Kidney (tissue), 14 donors: ENCODE data around the gene KCNT1. TPM values are rescaled to one million over a fixed set of nuclear protein-coding genes. Genes with fewer than 3 reads are reported as not detected.

Experiments used
- DNase-seq, 5 donors: peaks; one replicate each; pipeline ENCODE4 v3.0.0-alpha.2; 2013 to 2020
- FAIRE-seq: peaks from 2 replicates; lab custom pipeline; 2012; peaks lifted over from hg19 to GRCh38; lab: Jason Lieb, UNC
- H3K27ac ChIP-seq, 2 donors: one replicate each; pipeline ENCODE4 v1.7.0; 2013; ENCODE audit warnings: low read depth in 2 of 2, low read length in 2 of 2, inconsistent platforms in 1 of 2
- H3K27me3 ChIP-seq: one replicate; pipeline ENCODE4 v1.7.1; 2013; ENCODE audit warnings: low read length, inconsistent platforms; ENCODE audit not compliant: control insufficient read depth, insufficient read depth
- H3K36me3 ChIP-seq, 3 donors: one replicate each; pipeline versions ENCODE4 v1.7.0 to v1.7.1; 2013; ENCODE audit warnings: low read length in 3 of 3, control low read depth in 1 of 3, inconsistent platforms in 1 of 3; ENCODE audit not compliant: insufficient read depth in 3 of 3, control insufficient read depth in 2 of 3
- H3K4me1 ChIP-seq, 3 donors: one replicate each; pipeline versions ENCODE4 v1.7.0 to v1.7.1; 2013; ENCODE audit warnings: low read length in 3 of 3, inconsistent platforms in 1 of 3, low read depth in 1 of 3; ENCODE audit not compliant: control insufficient read depth in 2 of 3, insufficient read depth in 2 of 3
- H3K4me3 ChIP-seq, 3 donors: one replicate each; pipeline versions ENCODE4 v1.7.0 to v1.8.1; 2013; ENCODE audit warnings: low read length in 3 of 3, control low read depth in 1 of 3, inconsistent platforms in 1 of 3
- H3K9ac ChIP-seq, 3 donors: one replicate each; pipeline versions ENCODE4 v1.7.0 to v1.7.1; 2013; ENCODE audit warnings: low read length in 3 of 3, control low read depth in 1 of 3, inconsistent platforms in 1 of 3
- H3K9me3 ChIP-seq, 3 donors: one replicate each; pipeline versions ENCODE4 v1.7.0 to v1.7.1; 2013; ENCODE audit warnings: low read length in 3 of 3, control low read depth in 1 of 3, inconsistent platforms in 1 of 3; ENCODE audit not compliant: control insufficient read depth in 2 of 3, insufficient read depth in 1 of 3
- intact Hi-C: fragments of 100-400 bp; cut with DNase I; formaldehyde crosslinking; loops from one replicate; pipeline ENCODE4 v1.11.1; 2022
- polyA plus RNA-seq: library from polyadenylated mRNA; stranded (reverse); fragments of 350-450 nt; fragmentation: Illumina TruSeq; extraction: RNeasy Lipid Tissue Mini Kit (QIAGEN cat#74804); gene quantifications from one replicate; pipeline ENCODE4 v1.2.3, GENCODE V29; 2014; ENCODE audit warnings: low read depth, low replicate concordance; ENCODE audit not compliant: insufficient read depth
- total RNA-seq: library from RNA; stranded (reverse); fragmentation: NEBNext Ultra II Directional; extraction: Animal tissue kit (Norgen Biotek cat#: 25700); gene quantifications from one replicate; pipeline ENCODE4 v1.2.1, GENCODE V29; 2021
- TF ChIP-seq, protein P1 (sequence below): IDR thresholded peaks from 3 replicates; pipeline ENCODE4 v1.5.1; 2012; ENCODE audit warnings: mild to moderate bottlenecking, moderate library complexity, borderline replicate concordance; ENCODE audit not compliant: insufficient read depth; ENCODE audit errors: extremely low read depth
- donor health status: control.
- donor health status: control.
- donor health status: control.
- donor health status: control.
- donor health status: control.
- donor health status: DM: yes; HTN: yes; CAD: no.
- donor health status: Normal renal cell carcinoma (clear cell type).

The KCNT1 gene
- total and polyA plus RNA-seq, 2 donors from 2014 or later = 0.15 TPM; not detected in 1

DNA sequence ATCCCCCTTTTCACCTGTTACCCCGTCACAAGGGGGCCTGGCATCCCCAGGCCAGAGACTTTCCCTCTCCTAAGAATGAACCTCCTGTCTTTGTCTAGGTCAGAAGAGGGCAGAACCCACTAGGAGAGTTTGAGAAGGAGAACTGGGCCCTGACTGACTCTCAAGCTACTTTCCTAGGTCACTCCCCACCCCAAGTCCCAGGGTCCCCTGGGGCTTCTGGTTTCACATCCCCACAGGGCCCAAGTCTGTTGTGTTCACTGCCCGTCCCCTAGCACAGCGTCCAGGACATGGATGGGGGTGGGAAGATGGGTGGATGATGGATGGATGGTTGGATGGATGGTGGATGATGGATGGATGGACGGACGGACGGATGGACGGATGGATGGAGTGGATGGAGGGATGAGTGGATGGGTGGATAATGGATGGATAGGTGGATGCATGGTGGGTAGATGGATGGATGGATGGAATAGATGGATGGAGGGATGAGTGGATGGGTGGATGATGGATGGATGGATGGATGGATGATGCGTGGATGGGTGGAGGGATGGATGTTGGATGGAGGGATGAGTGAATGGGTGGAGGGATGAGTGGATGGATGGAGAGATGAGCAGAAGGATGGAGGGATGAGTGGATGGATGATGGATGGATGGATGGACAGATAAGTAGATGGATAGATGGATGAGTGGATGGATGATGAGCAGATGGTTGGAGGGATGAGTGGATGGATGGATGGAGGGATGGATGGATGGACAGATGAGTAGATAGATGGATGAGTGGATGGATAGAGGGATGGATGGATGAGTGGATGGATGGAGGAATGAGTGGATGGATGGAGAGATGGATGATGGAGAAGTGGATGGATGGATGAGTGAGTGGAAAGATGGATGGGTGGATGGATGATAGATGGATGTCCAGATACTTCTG is 50.6 kb downstream of the KCNT1 start:
- Histone ChIP-seq H3K9ac (no peak overlapping the region), H3K27ac (no peak overlapping the region), H3K4me3 (no peak overlapping the region), H3K9me3 (peaks cover 0 to 8% (median 0%) of the 10 kb centered on the region in 3 donors), H3K36me3 (no peaks in the 10 kb centered on the region), H3K27me3 (no peaks in the 10 kb centered on the region), H3K4me1 (no peaks in the 10 kb centered on the region)
- TF ChIP-seq, protein P1, sequence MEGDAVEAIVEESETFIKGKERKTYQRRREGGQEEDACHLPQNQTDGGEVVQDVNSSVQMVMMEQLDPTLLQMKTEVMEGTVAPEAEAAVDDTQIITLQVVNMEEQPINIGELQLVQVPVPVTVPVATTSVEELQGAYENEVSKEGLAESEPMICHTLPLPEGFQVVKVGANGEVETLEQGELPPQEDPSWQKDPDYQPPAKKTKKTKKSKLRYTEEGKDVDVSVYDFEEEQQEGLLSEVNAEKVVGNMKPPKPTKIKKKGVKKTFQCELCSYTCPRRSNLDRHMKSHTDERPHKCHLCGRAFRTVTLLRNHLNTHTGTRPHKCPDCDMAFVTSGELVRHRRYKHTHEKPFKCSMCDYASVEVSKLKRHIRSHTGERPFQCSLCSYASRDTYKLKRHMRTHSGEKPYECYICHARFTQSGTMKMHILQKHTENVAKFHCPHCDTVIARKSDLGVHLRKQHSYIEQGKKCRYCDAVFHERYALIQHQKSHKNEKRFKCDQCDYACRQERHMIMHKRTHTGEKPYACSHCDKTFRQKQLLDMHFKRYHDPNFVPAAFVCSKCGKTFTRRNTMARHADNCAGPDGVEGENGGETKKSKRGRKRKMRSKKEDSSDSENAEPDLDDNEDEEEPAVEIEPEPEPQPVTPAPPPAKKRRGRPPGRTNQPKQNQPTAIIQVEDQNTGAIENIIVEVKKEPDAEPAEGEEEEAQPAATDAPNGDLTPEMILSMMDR = no peak
- FAIRE-seq (no peak), DNase-seq (no peak)
- intact Hi-C loops = no loop called here

DNA sequence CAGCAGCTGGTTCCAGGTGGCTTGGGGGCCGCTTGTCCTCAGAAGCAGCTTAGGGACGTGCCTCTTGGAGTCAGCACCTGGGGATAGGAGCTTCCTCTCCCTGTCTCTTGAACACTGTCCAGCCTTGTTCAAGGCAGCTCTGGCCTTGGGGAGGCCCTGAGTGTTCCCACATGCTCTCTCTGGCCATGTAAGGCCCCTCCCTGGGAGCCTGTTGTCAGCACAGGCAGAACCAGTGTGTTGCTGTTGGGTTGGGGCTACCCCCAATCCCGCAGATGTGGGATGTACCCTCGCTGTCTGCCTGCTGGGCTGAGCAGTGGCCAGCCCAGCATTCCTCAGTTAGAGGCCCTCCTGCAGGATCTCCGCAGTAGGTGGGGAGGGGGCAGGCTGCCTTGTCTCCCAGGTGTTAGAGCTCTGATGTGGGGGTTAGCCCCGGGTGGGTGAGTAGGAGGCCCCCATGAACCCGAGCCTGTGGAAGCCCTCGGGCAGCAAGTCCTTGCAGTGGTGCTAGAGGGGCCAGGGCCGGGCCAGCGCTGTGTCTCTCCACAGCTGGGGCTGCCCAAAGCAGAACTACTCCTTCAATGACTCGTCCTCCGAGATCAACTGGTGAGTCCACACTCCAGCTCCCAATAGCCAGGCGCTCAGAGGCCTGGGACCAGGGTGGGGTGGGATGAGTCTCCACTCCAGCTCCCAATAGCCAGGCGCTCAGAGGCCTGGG is 51.6 kb downstream of the KCNT1 start:
- H3K27me3 ChIP-seq = no peaks in the 10 kb centered on the region
- intact Hi-C loops = no loop called here
- FAIRE-seq = no peak
- H3K4me3 ChIP-seq = no peak overlapping the region
- peaks cover 0 to 8% (median 0%) of the 10 kb centered on the region in 3 donors for H3K9me3 ChIP-seq
- DNase-seq = no peak
- no peaks in the 10 kb centered on the region for H3K4me1 ChIP-seq
- no peak overlapping the region for H3K27ac ChIP-seq
- H3K36me3 ChIP-seq = no peaks in the 10 kb centered on the region
- no peak overlapping the region for H3K9ac ChIP-seq
- TF ChIP-seq, protein P1 = no peak

DNA sequence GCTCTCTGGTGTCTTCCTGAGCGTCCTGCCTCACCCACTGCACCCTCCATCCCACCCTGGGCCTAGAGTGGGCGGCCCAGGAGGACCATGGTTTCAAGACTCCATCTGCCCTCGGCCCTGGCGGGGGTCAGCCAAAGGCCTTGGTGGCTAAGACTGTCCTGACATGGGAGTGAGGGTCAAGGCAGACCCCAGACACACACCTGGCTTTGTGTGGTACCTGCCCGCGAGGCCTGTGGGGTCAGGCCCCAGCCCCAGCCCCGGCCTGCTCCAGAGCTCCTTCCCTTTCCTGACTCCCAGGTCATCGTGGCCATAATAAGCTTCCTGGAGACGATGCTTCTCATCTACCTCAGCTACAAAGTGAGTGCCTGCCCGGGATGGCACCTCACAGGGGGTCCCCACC is 54.6 kb downstream of the KCNT1 start:
- DNase-seq = no peak
- H3K4me1 ChIP-seq = no peaks in the 10 kb centered on the region
- H3K27me3 ChIP-seq = no peaks in the 10 kb centered on the region
- H3K27ac ChIP-seq = no peak overlapping the region
- peaks cover 0 to 8% (median 0%) of the 10 kb centered on the region in 3 donors for H3K9me3 ChIP-seq
- no peak overlapping the region for H3K4me3 ChIP-seq
- no peaks in the 10 kb centered on the region for H3K36me3 ChIP-seq
- H3K9ac ChIP-seq = no peak overlapping the region
- intact Hi-C loops = no loop called here
- FAIRE-seq = no peak
- TF ChIP-seq, protein P1 = no peak
